Testis (tissue), 2 donors: ENCODE results near the gene PCCA.

Experiments
- CTCF ChIP-seq, 3 experiments: fragments of 450-650 bp in 2 of 3; fragments of 200-600 bp in 1 of 3; sonication (generic) in 1 of 3; IDR thresholded peaks; one replicate each; pipeline ENCODE4 v1.5.1; 2016 to 2019; ENCODE audit warnings: antibody characterized with exemption in 3 of 3, mild to moderate bottlenecking in 2 of 3, moderate library complexity in 1 of 3
- POLR2A ChIP-seq: fragments of 450-650 bp; IDR thresholded peaks from one replicate; pipeline ENCODE4 v1.6.1; 2017; ENCODE audit warnings: antibody characterized with exemption, mild to moderate bottlenecking, moderate library complexity

- TF ChIP-seq CTCF (IDR thresholded peaks at IDR 0.05) (no peak), POLR2A (no peak)
Observed at GRCh38 chr13:100158569-100158968, 69.7 kb downstream of the PCCA start.
